K562 (cell line): ENCODE results near the gene BSDC1. TPM values are rescaled to one million over a fixed set of nuclear protein-coding genes. Genes with fewer than 3 reads are reported as not detected.

Experiments
- ARHGAP35 ChIP-seq: fragments of 450-650 bp; IDR thresholded peaks from 2 replicates; pipeline ENCODE4 v1.6.1; 2018; ENCODE audit not compliant: partially characterized antibody
- BRD4 ChIP-seq: fragments of 200-600 bp; sonication (generic); IDR thresholded peaks from 2 replicates; pipeline ENCODE4 v1.6.1; 2017; ENCODE audit warnings: inconsistent platforms
- BRD9 ChIP-seq: fragments of 450-650 bp; IDR thresholded peaks from 2 replicates; pipeline ENCODE4 v1.6.1; 2018; ENCODE audit warnings: low read depth; ENCODE audit not compliant: partially characterized antibody
- CBX1 ChIP-seq: sonication (generic); IDR thresholded peaks from 2 replicates; pipeline ENCODE4 v1.6.1; 2016; ENCODE audit warnings: antibody characterized with exemption, low read depth, mild to moderate bottlenecking
- CBX3 ChIP-seq, 2 experiments: IDR thresholded peaks; 1 replicate in 1 of 2; 2 replicates in 1 of 2; pipeline ENCODE4 v1.6.1; 2012; ENCODE audit warnings: inconsistent platforms in 2 of 2, low read length in 2 of 2, borderline replicate concordance in 1 of 2, control low read depth in 1 of 2
- CTCFL ChIP-seq: IDR thresholded peaks from 2 replicates; pipeline ENCODE4 v1.6.1; 2011; ENCODE audit warnings: borderline replicate concordance, low read depth, mild to moderate bottlenecking, moderate library complexity, low read length; ENCODE audit not compliant: insufficient read depth, poor library complexity, severe bottlenecking
- DPF2 ChIP-seq: fragments of 450-650 bp; IDR thresholded peaks from 2 replicates; pipeline ENCODE4 v1.6.1; 2016
- ELF1 ChIP-seq: fragments of 200-800 bp; sonication (Bioruptor generic); IDR thresholded peaks from 2 replicates; pipeline ENCODE4 v1.6.1; 2016; ENCODE audit warnings: missing genetic modification characterization, missing compliant biosample characterization
- ETS1 ChIP-seq: conservative IDR thresholded peaks from 2 replicates; pipeline ENCODE4 v1.6.1; 2011; ENCODE audit warnings: low read depth, mild to moderate bottlenecking, low read length; ENCODE audit not compliant: control insufficient read depth
- NONO ChIP-seq, 2 experiments: fragments of 200-400 bp in 1 of 2; fragments of 450-650 bp in 1 of 2; formaldehyde crosslinking in 1 of 2; IDR thresholded peaks; 2 replicates each; pipeline ENCODE4 v1.6.1; 2017; ENCODE audit warnings: low read depth in 2 of 2, mild to moderate bottlenecking in 2 of 2, moderate library complexity in 2 of 2, low read length in 1 of 2
- OTX1 ChIP-seq: fragments of 450-650 bp; formaldehyde crosslinking; IDR thresholded peaks from 2 replicates; pipeline ENCODE4 v1.4.0; 2022; ENCODE audit warnings: mild to moderate bottlenecking
- WHSC1 ChIP-seq: IDR thresholded peaks from one replicate; pipeline ENCODE4 v1.6.1; 2012; ENCODE audit warnings: low read length, control low read depth, inconsistent platforms
- ZBTB11 ChIP-seq, 3 experiments: fragments of 200-800 bp in 1 of 3; fragments of 250-450 bp in 1 of 3; fragments of 450-650 bp in 1 of 3; sonication (Bioruptor Pico) in 1 of 3; sonication (Bioruptor generic) in 1 of 3; formaldehyde crosslinking in 1 of 3; IDR thresholded peaks; 2 replicates each; pipeline versions ENCODE4 v1.6.1 to v1.8.0; 2016 to 2022; ENCODE audit warnings: mild to moderate bottlenecking in 2 of 3, missing genetic modification characterization in 2 of 3, missing compliant biosample characterization in 1 of 3, moderate library complexity in 1 of 3
- ZFX ChIP-seq: sonication (generic); formaldehyde crosslinking; IDR thresholded peaks from 2 replicates; pipeline ENCODE4 v1.8.0; 2022; ENCODE audit warnings: mild to moderate bottlenecking, missing genetic modification reagents, moderate library complexity
- ZNF140 ChIP-seq: fragments of 250-450 bp; sonication (Bioruptor Pico); IDR thresholded peaks from 2 replicates; pipeline ENCODE4 v1.8.0; 2021; ENCODE audit warnings: moderate library complexity, mild to moderate bottlenecking, inconsistent platforms
- ZNF280A ChIP-seq: fragments of 450-650 bp; IDR thresholded peaks from 2 replicates; pipeline ENCODE4 v1.6.1; 2018; ENCODE audit warnings: mild to moderate bottlenecking, low read depth; ENCODE audit not compliant: partially characterized antibody
- ZNF584 ChIP-seq: fragments of 200-800 bp; sonication (Bioruptor generic); IDR thresholded peaks from 2 replicates; pipeline ENCODE4 v1.6.1; 2016; ENCODE audit warnings: low read depth, mild to moderate bottlenecking, missing genetic modification characterization, missing compliant biosample characterization
- ZNF764 ChIP-seq: fragments of 250-450 bp; sonication (Bioruptor Pico); IDR thresholded peaks from 2 replicates; pipeline ENCODE4 v1.4.0; 2020; ENCODE audit warnings: low read depth, mild to moderate bottlenecking, moderate library complexity
- polyA plus RNA-seq, 8 experiments: library from polyadenylated mRNA; depleted of rRNA in 4 of 8; stranded (reverse) in 5 of 8; unstranded in 3 of 8; fragments of >200 nt; fragmentation: Nextera tagmentation in 2 of 8; fragmentation: Illumina TruSeq in 1 of 8; extraction: Ambion mirVana in 2 of 8; extraction: Trizol in 1 of 8; gene quantifications; 2 replicates each; pipeline versions ENCODE4 v1.2.1 to v1.2.3, GENCODE V29; 2011 to 2014; ENCODE audit warnings: inconsistent platforms in 1 of 8, missing spikeins in 1 of 8
- total RNA-seq, 7 experiments: library from RNA; depleted of rRNA in 6 of 7; stranded (reverse); fragments of >200 nt in 6 of 7; fragmentation: Illumina TruSeq in 2 of 7; extraction: Trizol in 2 of 7; gene quantifications; 2 replicates each; pipeline versions ENCODE4 v1.2.1 to v1.2.3, GENCODE V29; 2011 to 2021; ENCODE audit warnings: low replicate concordance in 1 of 7

Gene BSDC1
- total and polyA plus RNA-seq, 9 of the 15 experiments (the other 6 are each of a cell fraction or from before 2014, with no cell fraction given) = 10.2 to 96.8 (median 73.1) TPM

GRCh38 chr1:32394141-32394889 lies at the start of gene BSDC1 (continued):
- no peak for TF ChIP-seq ZNF280A
- peak; percentile 50 for TF ChIP-seq BRD9
- TF ChIP-seq NONO (IDR thresholded peaks at IDR 0.05; ENCODE audit: low read depth in 2 of 2, low read length in 1 of 2) = peak in 1 of 2 experiments; percentile 25; a peak in 1 of 4 replicates
- no peak for TF ChIP-seq ELF1 (tag)
- TF ChIP-seq DPF2 = peak; percentile 72
- TF ChIP-seq ZNF764 (CRISPR knock-in tag) = no peak
- peak in 1 of 2 experiments; percentile 100; a peak in 2 of 3 replicates for TF ChIP-seq CBX3 (IDR thresholded peaks at IDR 0.05; ENCODE audit: borderline replicate concordance in 1 of 2, low read length in 2 of 2)
- peak; percentile 65 for TF ChIP-seq ZNF584 (CRISPR knock-in tag)
- no peak for TF ChIP-seq WHSC1
- TF ChIP-seq CTCFL = no peak
- TF ChIP-seq ARHGAP35 = no peak
- TF ChIP-seq CBX1 = peak; percentile 97
- TF ChIP-seq ETS1 = peak; percentile 56; the same call in 1 of the 2 replicates
- TF ChIP-seq BRD4 = peak; percentile 60; the same call in 1 of the 2 replicates
- TF ChIP-seq ZBTB11 (CRISPR knock-in tag; IDR thresholded peaks at IDR 0.05) = peak in 1 of 3 experiments; percentile 59; a peak in 2 of 6 replicates
- TF ChIP-seq ZFX = peak; percentile 98
- TF ChIP-seq ZNF140 = no peak
- 0 out of 2 replicates have a peak, but pooled peaks have one; percentile 30 for TF ChIP-seq OTX1 (CRISPR knock-in tag)
